ENCODE measurements around the gene TENT5C.

DNA sequence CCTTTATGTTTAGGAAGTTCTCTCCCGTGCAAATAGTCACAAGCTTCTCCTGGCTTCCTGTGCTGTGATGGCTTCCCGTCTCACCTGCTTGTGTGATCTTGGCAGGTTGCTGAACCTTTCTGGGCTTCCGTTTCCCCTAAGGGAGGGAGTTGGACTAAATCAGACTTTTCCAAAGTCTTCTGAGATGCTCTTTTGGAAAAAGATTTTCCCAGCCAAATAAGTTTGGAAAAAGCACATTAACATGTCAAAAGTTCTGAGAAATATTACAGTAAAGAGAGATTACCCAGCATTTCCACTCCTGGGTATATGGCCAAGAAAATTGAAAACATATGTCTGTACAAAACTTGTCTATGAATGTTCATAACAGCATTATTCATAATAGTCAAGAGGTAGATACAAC lies 36.0 kb upstream of the TENT5C start:
- TF ChIP-seq, protein P1, sequence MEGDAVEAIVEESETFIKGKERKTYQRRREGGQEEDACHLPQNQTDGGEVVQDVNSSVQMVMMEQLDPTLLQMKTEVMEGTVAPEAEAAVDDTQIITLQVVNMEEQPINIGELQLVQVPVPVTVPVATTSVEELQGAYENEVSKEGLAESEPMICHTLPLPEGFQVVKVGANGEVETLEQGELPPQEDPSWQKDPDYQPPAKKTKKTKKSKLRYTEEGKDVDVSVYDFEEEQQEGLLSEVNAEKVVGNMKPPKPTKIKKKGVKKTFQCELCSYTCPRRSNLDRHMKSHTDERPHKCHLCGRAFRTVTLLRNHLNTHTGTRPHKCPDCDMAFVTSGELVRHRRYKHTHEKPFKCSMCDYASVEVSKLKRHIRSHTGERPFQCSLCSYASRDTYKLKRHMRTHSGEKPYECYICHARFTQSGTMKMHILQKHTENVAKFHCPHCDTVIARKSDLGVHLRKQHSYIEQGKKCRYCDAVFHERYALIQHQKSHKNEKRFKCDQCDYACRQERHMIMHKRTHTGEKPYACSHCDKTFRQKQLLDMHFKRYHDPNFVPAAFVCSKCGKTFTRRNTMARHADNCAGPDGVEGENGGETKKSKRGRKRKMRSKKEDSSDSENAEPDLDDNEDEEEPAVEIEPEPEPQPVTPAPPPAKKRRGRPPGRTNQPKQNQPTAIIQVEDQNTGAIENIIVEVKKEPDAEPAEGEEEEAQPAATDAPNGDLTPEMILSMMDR (IDR thresholded peaks at IDR 0.05): no peak
- TF ChIP-seq POLR2A (IDR thresholded peaks at IDR 0.05): no peak

All from breast epithelium (tissue), 3 donors.